ENCODE results near the gene NUP188.
"Not testable (repeated sequence)": the region's sequence is repeated elsewhere in the genome, so short reads cannot be mapped to it uniquely, and the experiment has no call there.

NUP188 gene

DNA sequence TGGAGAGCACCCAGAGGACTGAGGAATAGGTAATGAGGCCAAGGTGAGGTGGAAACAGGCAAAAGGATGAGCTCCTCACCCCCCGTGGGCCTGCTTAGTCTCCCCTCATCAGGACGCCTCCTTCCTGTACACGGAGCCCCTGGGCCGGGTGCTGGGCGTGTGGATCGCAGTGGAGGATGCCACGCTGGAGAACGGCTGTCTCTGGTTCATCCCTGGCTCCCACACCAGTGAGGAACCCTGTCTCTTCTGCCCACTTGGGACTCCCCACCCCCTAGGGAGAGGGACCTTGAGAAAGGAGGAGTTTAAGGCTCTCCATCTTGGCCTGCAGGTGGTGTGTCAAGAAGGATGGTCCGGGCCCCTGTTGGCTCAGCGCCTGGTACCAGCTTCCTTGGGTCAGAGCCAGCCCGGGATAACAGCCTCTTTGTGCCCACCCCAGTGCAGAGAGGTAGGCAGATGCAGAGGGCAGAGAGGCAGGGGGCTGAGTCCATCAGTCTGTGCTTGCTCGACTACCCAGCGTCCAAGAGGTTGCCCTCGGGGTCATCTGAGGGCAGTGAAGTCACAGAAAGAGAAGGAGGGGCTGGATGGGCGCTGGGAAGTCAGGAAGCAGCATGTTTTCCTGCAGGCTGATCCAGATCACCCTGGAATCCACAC, 7.1 kb upstream of the NUP188 start:
- TF ChIP-seq FOXA1 (IDR thresholded peaks at IDR 0.05) (no peak), SUZ12 (IDR thresholded peaks at IDR 0.05) (no peak), FOXM1 (IDR thresholded peaks at IDR 0.05; ENCODE audit: borderline replicate concordance) (no peak), ELF4 (IDR thresholded peaks at IDR 0.05) (no peak), LEF1 (IDR thresholded peaks at IDR 0.05; ENCODE audit: borderline replicate concordance) (no peak), SP1 (IDR thresholded peaks at IDR 0.05) (no peak), ARNT (IDR thresholded peaks at IDR 0.05) (no peak), BHLHE40 (IDR thresholded peaks at IDR 0.05; ENCODE audit: borderline replicate concordance) (no peak), FOXK2 (IDR thresholded peaks at IDR 0.05) (no peak), NFRKB (IDR thresholded peaks at IDR 0.05) (no peak), HDGF (IDR thresholded peaks at IDR 0.05; ENCODE audit: borderline replicate concordance) (no peak), CTBP1 (IDR thresholded peaks at IDR 0.05; ENCODE audit: borderline replicate concordance) (no peak)
- TF ChIP-seq, protein P1, sequence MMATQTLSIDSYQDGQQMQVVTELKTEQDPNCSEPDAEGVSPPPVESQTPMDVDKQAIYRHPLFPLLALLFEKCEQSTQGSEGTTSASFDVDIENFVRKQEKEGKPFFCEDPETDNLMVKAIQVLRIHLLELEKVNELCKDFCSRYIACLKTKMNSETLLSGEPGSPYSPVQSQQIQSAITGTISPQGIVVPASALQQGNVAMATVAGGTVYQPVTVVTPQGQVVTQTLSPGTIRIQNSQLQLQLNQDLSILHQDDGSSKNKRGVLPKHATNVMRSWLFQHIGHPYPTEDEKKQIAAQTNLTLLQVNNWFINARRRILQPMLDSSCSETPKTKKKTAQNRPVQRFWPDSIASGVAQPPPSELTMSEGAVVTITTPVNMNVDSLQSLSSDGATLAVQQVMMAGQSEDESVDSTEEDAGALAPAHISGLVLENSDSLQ (IDR thresholded peaks at IDR 0.05): no peak
- ChIA-PET CTCF (no interaction called here), POLR2A (no interaction called here)
- no peak for DNase-seq (ENCODE audit: extremely low spot score)

DNA sequence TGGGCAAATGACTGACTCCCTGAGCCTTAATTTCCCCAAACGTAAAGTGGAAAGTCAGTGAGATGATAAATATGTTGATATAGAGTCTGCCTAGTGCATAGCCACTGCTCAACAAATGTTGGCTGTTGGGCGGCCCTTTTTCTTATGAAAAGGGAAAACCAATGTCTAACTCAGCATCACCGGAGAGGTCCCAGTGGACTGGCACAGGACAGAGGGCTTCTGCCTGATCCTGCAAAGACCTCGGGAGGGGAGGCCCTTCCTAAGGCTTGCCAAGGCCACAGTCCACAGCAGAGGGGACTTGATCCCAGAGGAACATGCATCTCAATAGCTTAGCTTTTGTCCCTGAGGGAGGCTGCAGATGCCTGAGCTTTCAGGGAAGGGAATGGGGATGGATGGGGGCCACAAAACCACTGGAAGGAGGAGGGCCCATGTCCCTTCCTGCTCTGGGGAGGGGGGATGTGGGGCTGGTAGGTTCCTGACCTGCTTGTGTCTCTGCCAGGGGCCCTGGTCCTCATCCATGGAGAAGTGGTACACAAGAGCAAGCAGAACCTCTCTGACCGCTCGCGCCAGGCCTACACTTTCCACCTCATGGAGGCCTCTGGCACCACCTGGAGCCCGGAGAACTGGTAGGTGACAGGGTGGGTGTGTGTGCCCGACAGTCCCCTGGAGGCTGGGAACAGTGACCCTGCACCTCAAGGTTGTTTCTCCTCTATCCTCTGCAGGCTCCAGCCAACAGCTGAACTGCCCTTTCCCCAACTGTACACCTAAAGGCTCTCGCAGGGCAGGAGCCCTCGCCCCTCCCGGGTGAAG, 6.3 kb upstream of the NUP188 start:
- no peak for DNase-seq (ENCODE audit: extremely low spot score)
- no peak for TF ChIP-seq TARDBP (IDR thresholded peaks at IDR 0.05)
- TF ChIP-seq CTBP1 (IDR thresholded peaks at IDR 0.05; ENCODE audit: borderline replicate concordance): no peak
- no peak for TF ChIP-seq SP1 (IDR thresholded peaks at IDR 0.05)
- TF ChIP-seq ARNT (IDR thresholded peaks at IDR 0.05): no peak
- no peak for TF ChIP-seq FOXM1 (IDR thresholded peaks at IDR 0.05; ENCODE audit: borderline replicate concordance)
- TF ChIP-seq L3MBTL2 (conservative IDR thresholded peaks at IDR 0.05): no peak
- POLR2A ChIA-PET: no interaction called here
- CTCF ChIA-PET: no interaction called here

DNA sequence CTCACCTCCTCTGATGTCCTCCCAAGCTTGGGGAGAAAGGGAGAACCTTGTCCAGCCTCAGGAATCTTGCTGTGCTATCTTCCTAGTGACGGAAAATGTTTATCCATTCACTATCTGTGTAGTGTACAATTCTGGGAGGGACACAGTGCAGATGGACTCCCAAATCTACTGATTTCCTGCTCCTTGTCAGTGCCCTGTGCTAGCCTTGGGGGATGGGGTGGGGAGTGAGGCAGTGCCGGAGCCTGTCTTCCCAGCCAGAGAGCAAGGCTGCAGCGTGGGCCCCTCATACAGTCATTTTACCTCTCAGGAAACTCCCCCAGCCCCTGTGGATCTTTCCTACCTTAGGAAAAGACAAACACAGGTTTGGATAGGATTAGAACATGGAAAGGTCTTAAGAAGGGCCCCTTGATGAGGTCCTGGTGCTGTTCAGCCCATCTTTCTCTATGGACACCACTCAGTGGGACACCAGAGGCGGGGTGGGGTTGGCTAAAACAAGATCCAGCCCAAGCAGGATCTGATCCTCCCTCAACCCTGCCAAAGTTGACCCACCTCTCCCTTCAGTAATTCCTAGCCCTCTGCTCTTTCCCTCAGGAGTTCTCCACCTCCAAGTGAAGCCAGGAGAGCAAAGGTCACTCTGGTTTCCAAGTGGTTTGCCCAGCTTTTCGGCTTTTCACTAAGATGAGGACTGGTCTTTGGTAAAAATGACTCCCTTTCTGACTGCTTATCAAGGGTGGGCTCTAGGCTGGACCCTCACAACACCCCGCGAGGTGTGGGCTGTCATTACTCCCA, 3.5 kb upstream of the NUP188 start:
- DNase-seq (ENCODE audit: extremely low spot score): no peak

DNA sequence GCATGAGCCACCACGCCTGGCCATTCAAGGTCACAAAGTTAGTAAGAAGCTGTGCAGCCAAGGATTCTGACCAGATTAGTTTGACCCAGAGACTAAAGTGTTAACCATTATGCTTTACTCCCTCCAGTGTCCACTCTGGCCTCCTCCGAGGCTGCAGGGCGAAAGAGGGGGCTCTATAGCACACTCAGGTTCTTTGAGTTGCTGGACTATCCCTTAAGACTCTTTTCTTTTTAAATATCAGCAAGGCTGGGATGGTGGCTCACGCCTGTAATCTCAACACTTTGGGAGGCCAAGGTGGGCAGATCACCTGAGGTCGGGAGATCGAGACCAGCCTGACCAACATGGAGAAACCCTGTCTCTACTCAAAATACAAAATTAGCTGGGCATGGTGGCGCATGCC, 2.5 kb upstream of the NUP188 start:
- CTCF ChIA-PET; DNase-seq (ENCODE audit: extremely low spot score); POLR2A ChIA-PET: not testable (repeated sequence)

More for the DNA sequence above, 3.5 kb upstream of the NUP188 start:
- TF ChIP-seq LEF1 (IDR thresholded peaks at IDR 0.05; ENCODE audit: borderline replicate concordance): no peak
- TF ChIP-seq HDGF (IDR thresholded peaks at IDR 0.05; ENCODE audit: borderline replicate concordance): no peak
- TF ChIP-seq SP1 (IDR thresholded peaks at IDR 0.05): no peak
- no peak for TF ChIP-seq FOXK2 (IDR thresholded peaks at IDR 0.05)
- TF ChIP-seq CTBP1 (IDR thresholded peaks at IDR 0.05; ENCODE audit: borderline replicate concordance): no peak
- TF ChIP-seq L3MBTL2 (conservative IDR thresholded peaks at IDR 0.05): no peak
- no peak for TF ChIP-seq TARDBP (IDR thresholded peaks at IDR 0.05)
- TF ChIP-seq FOXM1 (IDR thresholded peaks at IDR 0.05; ENCODE audit: borderline replicate concordance): no peak
- TF ChIP-seq ELF4 (IDR thresholded peaks at IDR 0.05): no peak
- no peak for TF ChIP-seq ZNF384 (IDR thresholded peaks at IDR 0.05)
- TF ChIP-seq ARNT (IDR thresholded peaks at IDR 0.05): no peak
- TF ChIP-seq SUZ12 (IDR thresholded peaks at IDR 0.05): no peak
- TF ChIP-seq FOXA1 (IDR thresholded peaks at IDR 0.05): no peak
- no peak for TF ChIP-seq BHLHE40 (IDR thresholded peaks at IDR 0.05; ENCODE audit: borderline replicate concordance)
- TF ChIP-seq NFRKB (IDR thresholded peaks at IDR 0.05): no peak
- TF ChIP-seq, protein P1 (IDR thresholded peaks at IDR 0.05): no peak
- ChIA-PET CTCF (no interaction called here), POLR2A (no interaction called here)

DNA sequence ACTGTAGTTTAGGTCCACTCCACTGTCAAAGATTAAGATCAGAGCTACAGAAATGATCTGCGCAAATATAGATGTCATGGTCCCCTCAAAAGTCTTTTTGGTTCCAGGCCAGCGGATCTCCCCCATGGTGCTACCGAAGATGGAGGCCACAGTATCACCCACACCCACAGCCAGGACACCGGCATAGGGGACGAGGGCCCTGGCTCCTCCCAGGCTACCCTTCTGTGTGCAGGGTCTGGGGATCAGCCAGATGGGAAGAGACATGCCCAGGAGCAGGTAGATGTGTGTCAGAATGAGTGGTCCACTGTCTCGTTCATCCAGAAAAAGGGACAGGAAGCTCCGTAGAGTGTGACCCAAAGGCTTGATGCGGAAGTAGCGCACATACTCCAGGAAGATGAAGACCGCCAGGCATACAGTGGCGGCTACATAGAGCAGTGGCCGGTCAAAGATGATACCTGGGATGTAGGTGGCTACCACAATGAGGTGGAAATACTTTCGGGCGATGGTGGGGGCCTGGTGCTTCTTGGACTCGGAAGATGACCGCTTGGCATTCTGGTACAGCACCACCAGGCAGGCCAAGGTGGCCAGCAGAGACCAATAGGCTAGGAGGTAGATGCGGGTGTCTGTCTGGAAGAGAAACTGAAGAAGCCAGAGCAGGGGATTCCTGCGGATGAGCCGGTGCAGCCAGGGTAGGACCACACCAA, 1.5 kb upstream of the NUP188 start:
- DNase-seq (ENCODE audit: extremely low spot score): no peak
- TF ChIP-seq SUZ12 (IDR thresholded peaks at IDR 0.05): no peak
- no peak for TF ChIP-seq ELF4 (IDR thresholded peaks at IDR 0.05)
- TF ChIP-seq LEF1 (IDR thresholded peaks at IDR 0.05; ENCODE audit: borderline replicate concordance): no peak
- no peak for TF ChIP-seq SP1 (IDR thresholded peaks at IDR 0.05)
- no peak for TF ChIP-seq FOXA1 (IDR thresholded peaks at IDR 0.05)
- ChIA-PET CTCF (no interaction called here), POLR2A (no interaction called here)

DNA sequence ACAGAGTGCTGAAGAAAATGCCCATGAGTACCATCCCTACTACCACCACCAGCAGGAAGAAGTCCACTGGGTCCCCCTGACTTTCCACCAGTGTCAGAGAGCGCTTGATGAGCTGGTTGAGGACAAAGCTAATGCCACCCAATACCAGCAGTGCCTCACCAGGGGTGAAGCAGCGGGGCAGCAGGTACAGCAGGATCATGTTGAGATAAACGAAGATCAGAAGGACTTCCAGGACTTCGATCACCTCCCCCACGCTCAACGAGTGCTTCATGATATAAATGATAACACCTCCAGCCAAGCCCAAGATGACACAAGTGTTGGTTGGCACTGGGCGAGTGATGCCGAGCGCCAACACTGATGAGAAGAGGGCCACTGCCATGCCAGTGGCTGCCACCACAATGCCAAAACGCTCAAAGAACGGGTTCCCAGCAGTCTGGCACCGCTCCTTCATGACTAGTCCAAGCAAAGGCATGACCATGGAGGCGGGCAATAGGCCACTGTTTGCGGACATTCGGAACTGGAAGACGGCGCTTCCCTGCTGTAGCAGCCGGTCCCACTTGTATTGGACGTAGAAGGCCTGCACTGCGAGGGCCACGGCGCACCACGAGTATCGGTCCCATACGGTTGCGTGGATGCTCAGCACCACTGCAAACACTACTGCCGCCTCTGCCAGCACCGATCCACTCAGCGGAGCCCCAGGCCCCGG, 775 bp upstream of the NUP188 start:
- peak; percentile 34 for DNase-seq (ENCODE audit: extremely low spot score)
- TF ChIP-seq BHLHE40 (IDR thresholded peaks at IDR 0.05; ENCODE audit: borderline replicate concordance): no peak
- TF ChIP-seq SP1 (IDR thresholded peaks at IDR 0.05): no peak
- no peak for TF ChIP-seq CTBP1 (IDR thresholded peaks at IDR 0.05; ENCODE audit: borderline replicate concordance)
- TF ChIP-seq TARDBP (IDR thresholded peaks at IDR 0.05): no peak
- ChIA-PET POLR2A (interaction anchor here (2.1 kb wide), 1 partner anchor 25 kb away, joined by 10 read pairs; the partner anchor contains the start of gene PHYHD1), CTCF (no interaction called here)

All from HEK293T (cell line).